Measurements from ENCODE around the gene HECTD3.
"Not testable (repeated sequence)": the region's sequence is repeated elsewhere in the genome, so short reads cannot be mapped to it uniquely, and the experiment has no call there.

The HECTD3 gene

DNA sequence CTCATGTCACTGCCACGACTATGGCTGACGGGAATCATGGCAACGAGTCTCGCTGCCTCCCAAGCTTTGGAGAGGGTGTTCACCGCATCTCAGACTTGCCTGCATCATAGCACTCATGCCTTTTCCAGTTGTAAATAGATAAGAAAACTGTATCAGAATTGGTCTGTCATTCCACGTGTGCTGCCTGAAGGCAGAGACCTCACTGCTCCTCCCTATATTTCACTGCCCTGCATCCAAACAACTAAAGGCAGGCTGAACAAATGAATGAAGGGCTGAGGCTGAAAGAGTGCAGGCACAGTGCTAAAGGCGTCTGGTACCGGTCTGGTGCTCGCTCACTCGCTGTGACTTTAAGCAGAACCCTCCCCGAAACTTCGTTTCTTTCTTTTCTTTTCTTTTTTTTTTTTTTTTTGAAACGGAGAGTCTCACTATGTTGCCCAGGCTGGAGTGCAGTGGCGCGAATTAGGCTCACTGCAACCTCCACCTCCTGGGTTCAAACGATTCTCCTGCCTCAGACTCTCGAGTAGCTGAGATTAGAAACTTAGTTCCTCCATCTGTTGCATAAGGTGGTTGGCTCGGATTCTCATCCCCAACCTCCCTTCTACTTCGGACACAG, 25.3 kb downstream of the HECTD3 start:
- no peak for DNase-seq

GRCh38 chr1:44977372-44977771, 33.8 kb downstream of the HECTD3 start:
- not testable (repeated sequence) for DNase-seq

- DNase-seq, result no peak
These were observed 34.9 kb downstream of the HECTD3 start for GRCh38 chr1:44976252-44976651.

- DNase-seq, result no peak
These were observed 37.5 kb downstream of the HECTD3 start for GRCh38 chr1:44973645-44974044.

GRCh38 chr1:44970317-44970716, 40.8 kb downstream of the HECTD3 start:
- no peak for DNase-seq

DNA sequence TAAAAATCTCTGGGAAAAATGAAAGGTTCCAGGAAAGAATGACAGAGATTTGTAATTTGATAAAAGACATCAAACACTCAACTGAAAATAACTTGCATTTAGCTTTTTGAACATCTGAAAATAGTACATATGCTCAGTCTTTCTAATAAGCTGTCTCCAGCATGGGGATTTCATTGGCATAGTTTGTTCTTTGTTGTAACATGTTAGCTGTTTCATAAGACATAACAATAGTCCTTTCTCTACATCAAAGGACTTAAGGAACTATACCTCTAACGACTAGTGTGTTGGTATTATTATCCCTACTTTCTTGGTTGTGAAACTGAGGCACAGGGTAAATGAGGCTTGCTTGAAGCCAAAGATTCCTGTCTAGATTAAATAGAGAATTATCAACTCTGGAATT, 46.7 kb downstream of the HECTD3 start:
- no peak for DNase-seq

- DNase-seq, result no peak
These were observed 48.4 kb downstream of the HECTD3 start for GRCh38 chr1:44962729-44963128.

DNA sequence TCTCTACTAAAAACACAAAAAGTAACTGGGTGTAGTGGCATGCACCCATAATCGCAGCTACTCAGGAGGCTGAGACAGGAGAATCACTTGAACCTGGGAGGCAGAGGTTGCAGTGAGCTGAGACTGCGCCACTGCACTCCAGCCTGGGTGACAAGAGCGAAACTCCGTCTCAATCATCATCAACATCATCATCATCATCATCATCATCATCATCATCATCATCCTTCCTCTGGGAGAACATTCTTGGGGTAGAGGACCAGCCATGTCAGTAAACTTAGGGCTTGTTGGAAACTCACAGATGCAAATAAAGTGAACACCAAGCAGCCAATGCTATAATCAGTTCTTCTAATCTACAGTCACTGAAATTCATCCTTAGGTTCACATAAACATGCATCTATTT, 49.1 kb downstream of the HECTD3 start:
- DNase-seq, result not testable (repeated sequence)

- DNase-seq, result not testable (repeated sequence)
These were observed 53.6 kb downstream of the HECTD3 start for GRCh38 chr1:44957566-44957965.

DNA sequence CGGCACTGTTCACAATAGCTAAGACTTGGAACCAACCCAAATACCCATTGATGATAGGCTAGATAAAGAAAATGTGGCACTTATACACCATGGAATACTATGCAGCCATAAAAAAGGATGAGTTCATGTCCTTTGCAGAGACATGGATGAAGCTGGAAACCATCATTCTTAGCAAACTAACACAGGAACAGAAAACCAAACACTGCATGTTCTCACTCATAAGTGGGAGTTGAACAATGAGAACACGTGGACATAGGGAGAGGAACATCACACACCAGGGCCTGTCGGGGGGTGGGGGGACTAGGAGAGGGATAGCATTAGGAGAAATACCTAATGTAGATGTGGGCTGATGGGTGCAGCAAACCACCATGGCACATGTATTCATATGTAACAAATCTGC, 55.0 kb downstream of the HECTD3 start:
- not testable (repeated sequence) for DNase-seq
